ENCODE results near the gene EDC3. TPM values are rescaled to one million over a fixed set of nuclear protein-coding genes. Genes with fewer than 3 reads are reported as not detected.
"Not testable (repeated sequence)": the region's sequence is repeated elsewhere in the genome, so short reads cannot be mapped to it uniquely, and the experiment has no call there.

Gene EDC3
- total RNA-seq, 2 donors from 2014 or later: 50.6 to 52.3 TPM

DNA sequence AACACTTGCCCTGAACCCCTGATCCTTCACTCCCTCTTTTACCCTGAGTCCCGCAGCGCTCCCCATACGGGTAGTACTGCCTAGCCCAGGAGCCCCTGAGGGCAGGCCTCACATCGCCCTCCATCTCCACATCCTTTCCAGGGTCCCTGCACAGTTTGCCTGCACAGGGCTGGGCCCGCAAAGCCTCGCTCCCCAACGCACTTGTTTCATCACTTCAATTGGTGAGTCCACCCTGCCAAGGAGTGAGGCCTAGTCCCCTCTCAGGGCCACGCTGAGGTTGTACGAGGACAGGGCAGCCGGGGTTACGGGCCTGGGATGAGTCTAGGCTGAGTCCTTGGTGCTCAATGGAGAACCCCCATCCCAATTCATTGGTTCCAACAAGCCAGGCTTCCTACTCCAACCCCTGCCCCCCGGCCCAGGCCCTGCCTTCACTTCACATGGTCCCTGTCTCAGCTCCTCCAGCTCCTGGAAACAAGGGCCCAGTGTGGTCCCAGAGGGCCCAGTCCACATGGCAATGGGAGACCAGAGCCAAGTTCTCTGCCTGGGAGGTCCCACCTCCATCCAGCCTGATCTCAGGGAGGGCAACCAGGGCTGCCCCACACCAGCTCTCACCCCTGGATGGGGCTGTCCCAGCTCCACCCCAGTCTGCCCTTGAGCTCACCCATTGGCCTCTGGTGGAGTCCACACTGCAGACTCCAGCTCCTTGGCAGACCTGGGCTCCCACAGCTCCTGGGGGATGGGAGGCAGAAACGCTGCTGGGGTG is 92.6 kb downstream of the EDC3 start:
- H3K27me3 Mint-ChIP-seq (ENCODE audit: low read depth): no peaks in the 10 kb centered on the region
- DNase-seq (no peak), ATAC-seq (replicated peaks in 1 of 2) (no peak)
- no peaks in the 10 kb centered on the region for H3K9me3 Mint-ChIP-seq
- H3K36me3 Mint-ChIP-seq (ENCODE audit: insufficient read depth in 2 of 2): peaks cover 0 to 2% of the 10 kb centered on the region in 2 donors
- peaks cover 13% of the 10 kb centered on the region for H3K4me1 Mint-ChIP-seq (ENCODE audit: low read depth)
- H3K27ac Mint-ChIP-seq: no peak overlapping the region
- no peak overlapping the region for H3K4me3 Mint-ChIP-seq

DNA sequence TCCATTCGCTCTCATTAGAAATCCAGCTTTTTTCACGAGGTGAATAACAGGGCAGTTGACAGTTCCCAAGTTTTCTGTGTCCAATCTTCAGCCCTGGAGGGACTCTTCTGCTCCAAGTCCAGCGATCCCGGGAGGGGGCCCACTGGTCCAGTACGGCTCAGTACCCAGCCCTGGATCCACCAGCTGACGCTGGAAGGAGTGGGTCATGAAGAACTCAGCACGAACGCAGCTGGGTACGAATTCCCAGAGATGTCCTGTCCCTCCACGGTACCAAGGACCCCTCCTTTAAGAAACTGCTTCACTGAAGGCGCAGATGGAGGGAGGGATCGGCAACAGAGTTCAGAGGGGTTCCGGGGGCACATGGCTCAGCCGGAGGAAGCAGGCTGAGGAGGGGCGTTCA is 96.7 kb downstream of the EDC3 start:
- Mint-ChIP-seq H3K36me3 (ENCODE audit: insufficient read depth in 2 of 2) (peaks cover 4 to 6% of the 10 kb centered on the region in 2 donors), H3K9me3 (no peaks in the 10 kb centered on the region), H3K4me1 (ENCODE audit: low read depth) (peaks cover 24% of the 10 kb centered on the region), H3K27ac (peak overlapping the region; percentile 81), H3K4me3 (peak overlapping the region; percentile 92 to 99), H3K27me3 (ENCODE audit: low read depth) (no peaks in the 10 kb centered on the region)
- DNase-seq: no peak
- no peak for ATAC-seq (replicated peaks in 1 of 2)

DNA sequence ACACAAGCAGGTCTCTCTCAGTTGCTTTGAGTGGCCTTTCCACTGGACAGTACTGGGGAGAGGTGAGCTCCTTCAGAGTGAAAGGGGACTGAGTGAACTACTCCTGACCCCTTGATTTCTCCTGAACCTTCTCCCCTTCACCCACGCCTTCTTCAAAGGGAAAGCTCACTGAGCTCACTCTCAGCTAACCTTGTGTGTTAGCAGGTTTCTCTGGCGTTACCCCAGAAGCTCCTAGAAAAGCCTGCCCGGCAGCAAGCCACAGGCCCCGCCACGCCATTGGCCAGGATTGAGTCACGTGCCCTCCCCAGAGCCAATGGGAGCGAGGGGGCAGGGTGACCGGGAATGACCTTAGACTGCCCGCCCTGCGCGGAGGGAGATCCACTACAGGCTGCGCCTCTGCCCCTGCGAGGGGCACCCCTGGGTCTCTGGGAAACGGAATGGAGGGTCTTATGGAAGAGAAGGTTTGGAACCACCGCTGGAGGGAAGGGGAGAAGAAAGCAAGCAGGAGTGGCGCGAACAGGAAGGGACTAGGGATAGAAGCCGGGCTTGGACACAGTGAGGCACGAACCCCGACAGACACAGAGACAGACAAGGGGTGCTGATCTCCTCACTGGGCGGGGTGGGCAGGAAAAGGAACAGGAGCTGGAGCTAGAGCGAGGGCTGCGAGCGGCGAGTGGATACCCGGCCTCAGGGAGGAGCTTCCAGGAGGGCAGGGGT is 97.5 kb downstream of the EDC3 start:
- peak overlapping the region; percentile 99 for H3K27ac Mint-ChIP-seq
- DNase-seq (peak; percentile 92 to 94), ATAC-seq (replicated peaks in 1 of 2) (peak; percentile 98)
- peaks cover 4 to 9% of the 10 kb centered on the region in 2 donors for H3K36me3 Mint-ChIP-seq (ENCODE audit: insufficient read depth in 2 of 2)
- H3K4me1 Mint-ChIP-seq (ENCODE audit: low read depth): peaks cover 24% of the 10 kb centered on the region
- H3K9me3 Mint-ChIP-seq: no peaks in the 10 kb centered on the region
- H3K27me3 Mint-ChIP-seq (ENCODE audit: low read depth): no peaks in the 10 kb centered on the region
- peak overlapping the region; percentile 92 to 99 for H3K4me3 Mint-ChIP-seq

DNA sequence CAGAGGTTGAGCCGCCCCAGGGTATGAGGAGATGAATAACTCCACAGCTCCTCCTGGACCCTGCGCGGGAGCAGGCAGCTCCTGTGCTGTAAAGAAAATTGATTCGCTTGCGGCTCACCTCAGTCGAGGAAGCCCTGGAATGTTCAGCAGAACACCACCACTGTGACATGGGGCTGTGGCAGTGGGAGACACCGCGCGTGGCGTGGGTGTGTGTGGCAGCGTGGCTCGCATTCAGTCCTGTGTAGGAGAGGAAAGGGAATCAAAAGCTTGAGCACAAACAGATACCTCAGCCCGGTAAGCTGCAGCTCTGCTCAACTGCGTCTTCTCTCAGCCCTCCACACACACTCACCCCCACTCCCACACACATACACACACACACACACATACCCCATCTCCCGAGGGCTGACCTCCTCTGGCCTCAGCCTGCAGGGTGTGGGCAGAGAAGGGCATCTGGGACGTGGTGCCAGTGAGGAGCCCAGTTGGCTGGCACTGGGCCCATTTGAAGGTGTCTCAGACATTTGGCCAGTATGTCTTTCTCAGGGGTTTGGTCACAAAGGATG is 98.6 kb downstream of the EDC3 start:
- not testable (repeated sequence) for H3K9me3 Mint-ChIP-seq; H3K27ac Mint-ChIP-seq; H3K27me3 Mint-ChIP-seq (ENCODE audit: low read depth); H3K4me3 Mint-ChIP-seq; ATAC-seq (replicated peaks in 1 of 2); DNase-seq
- peaks cover 4 to 14% of the 10 kb centered on the region in 2 donors for H3K36me3 Mint-ChIP-seq (ENCODE audit: insufficient read depth in 2 of 2)
- H3K4me1 Mint-ChIP-seq (ENCODE audit: low read depth): peaks cover 24% of the 10 kb centered on the region

DNA sequence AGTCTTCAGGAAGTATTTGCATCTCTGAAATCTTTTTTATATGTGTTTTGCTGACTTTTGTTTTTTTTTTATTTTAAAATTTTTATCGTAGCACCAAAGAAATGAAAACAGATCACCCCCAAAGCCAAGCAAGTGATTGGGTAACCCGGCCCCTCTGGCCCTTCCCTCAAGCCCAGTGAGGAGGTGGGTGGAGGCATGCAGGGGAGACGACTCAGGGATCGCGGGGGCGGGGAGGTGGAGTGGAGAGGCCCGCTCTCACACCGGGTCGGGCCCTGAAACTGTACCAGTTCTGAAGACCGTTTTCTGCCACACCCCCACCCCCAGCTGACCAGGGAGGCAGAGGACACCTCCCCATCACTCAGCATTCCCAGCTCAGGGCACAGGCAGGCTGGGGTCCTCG is 99.1 kb downstream of the EDC3 start:
- DNase-seq; H3K27me3 Mint-ChIP-seq (ENCODE audit: low read depth); H3K4me3 Mint-ChIP-seq; ATAC-seq (replicated peaks in 1 of 2); H3K9me3 Mint-ChIP-seq; H3K27ac Mint-ChIP-seq: not testable (repeated sequence)
- Mint-ChIP-seq H3K36me3 (ENCODE audit: insufficient read depth in 2 of 2) (peaks cover 4 to 14% of the 10 kb centered on the region in 2 donors), H3K4me1 (ENCODE audit: low read depth) (peaks cover 24% of the 10 kb centered on the region)

DNA sequence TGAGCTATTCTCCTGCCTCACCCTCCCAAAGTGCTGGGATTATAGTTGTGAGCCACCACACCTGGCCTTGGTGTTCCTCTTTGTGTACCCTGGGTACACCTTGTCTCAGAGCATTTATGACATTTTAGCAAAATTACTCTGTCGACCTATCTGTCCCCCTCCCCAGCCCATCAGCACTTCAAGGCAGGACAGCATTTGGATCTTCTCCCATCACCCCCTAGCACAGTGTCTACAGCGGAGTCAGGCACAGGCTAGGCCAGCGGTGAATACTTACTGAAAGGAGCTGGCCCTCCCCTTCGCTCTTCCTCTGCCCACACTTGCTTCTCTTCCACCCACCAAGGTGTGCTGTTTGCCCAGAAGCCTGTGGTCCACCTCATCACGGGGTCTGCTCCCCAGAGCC is 100.6 kb downstream of the EDC3 start:
- peaks cover 24% of the 10 kb centered on the region for H3K4me1 Mint-ChIP-seq (ENCODE audit: low read depth)
- ATAC-seq (replicated peaks in 1 of 2) (no peak), DNase-seq (no peak)
- H3K36me3 Mint-ChIP-seq (ENCODE audit: insufficient read depth in 2 of 2): peaks cover 4 to 14% of the 10 kb centered on the region in 2 donors
- no peak overlapping the region for H3K27ac Mint-ChIP-seq
- no peaks in the 10 kb centered on the region for H3K27me3 Mint-ChIP-seq (ENCODE audit: low read depth)
- H3K4me3 Mint-ChIP-seq: no peak overlapping the region
- no peaks in the 10 kb centered on the region for H3K9me3 Mint-ChIP-seq

DNA sequence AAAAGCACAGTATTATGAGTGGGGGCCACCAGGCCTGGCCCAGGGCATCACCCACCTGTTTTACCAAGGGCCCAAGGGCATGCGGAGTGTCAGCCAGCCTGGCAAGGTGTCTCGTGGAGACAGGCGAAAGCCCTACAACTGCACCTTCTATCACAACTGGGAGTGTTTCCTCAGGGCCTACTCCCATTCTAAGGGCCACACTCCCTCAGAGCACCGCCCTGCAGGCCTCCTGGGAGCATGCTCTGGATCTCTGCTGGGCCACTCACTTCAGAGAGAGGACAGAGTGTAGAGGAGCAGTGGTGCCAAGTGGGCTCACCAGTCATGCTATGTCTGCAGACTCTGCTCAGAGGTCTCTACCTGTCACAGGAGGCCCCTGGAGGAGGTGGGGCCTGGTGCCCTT is 101.4 kb downstream of the EDC3 start:
- Mint-ChIP-seq H3K27me3 (ENCODE audit: low read depth) (no peaks in the 10 kb centered on the region), H3K4me3 (no peak overlapping the region)

DNA sequence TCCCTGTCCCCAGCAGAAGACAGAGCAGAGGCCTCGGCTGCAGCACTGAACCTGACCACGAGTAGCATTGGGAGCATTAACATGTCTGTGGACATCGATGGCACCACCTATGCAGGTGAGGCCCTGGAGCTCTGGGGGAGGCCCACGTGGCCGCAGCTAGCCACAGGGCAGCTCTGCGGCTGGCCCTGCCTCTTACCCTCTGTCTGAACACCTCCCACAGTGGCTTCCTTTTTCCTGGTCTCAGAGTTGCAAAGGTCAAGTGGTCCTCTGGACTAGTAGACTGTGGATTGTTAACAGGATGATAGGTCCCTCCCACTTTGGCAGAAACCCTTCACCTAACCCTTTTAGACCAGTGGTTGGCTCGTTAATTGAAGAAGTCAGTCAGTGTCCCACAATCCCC is 102.7 kb downstream of the EDC3 start:
- H3K4me1 Mint-ChIP-seq (ENCODE audit: low read depth): peaks cover 10% of the 10 kb centered on the region
- DNase-seq: no peak
- no peaks in the 10 kb centered on the region for H3K27me3 Mint-ChIP-seq (ENCODE audit: low read depth)
- no peaks in the 10 kb centered on the region for H3K9me3 Mint-ChIP-seq
- ATAC-seq (replicated peaks in 1 of 2): no peak
- H3K36me3 Mint-ChIP-seq (ENCODE audit: insufficient read depth in 2 of 2): peaks cover 2 to 14% of the 10 kb centered on the region in 2 donors
- H3K4me3 Mint-ChIP-seq: no peak overlapping the region
- H3K27ac Mint-ChIP-seq: no peak overlapping the region

More for the DNA sequence above, 101.4 kb downstream of the EDC3 start:
- Mint-ChIP-seq H3K4me1 (ENCODE audit: low read depth) (peaks cover 21% of the 10 kb centered on the region), H3K36me3 (ENCODE audit: insufficient read depth in 2 of 2) (peaks cover 4 to 14% of the 10 kb centered on the region in 2 donors), H3K27ac (no peak overlapping the region), H3K9me3 (no peaks in the 10 kb centered on the region)
- ATAC-seq (replicated peaks in 1 of 2) (no peak), DNase-seq (no peak)

DNA sequence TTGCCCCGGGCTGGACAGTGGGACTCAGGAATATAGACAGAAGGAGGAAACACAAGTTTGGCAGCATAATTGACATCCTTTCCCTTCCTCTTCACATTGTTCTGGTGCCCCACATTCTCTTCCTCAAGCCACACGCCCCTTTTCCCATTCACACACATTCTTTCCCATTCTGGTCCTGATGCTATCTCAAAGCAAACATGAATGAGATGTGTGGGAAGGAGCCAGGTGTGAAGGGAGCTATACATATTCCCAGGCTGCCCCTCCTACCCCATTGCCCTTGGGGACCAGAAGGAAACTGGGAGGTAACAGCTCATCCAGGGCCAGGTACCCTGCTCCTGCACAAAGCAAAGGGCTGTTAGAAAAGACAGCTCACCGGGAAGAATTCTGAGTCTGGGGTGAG is 103.6 kb downstream of the EDC3 start:
- Mint-ChIP-seq H3K4me1 (ENCODE audit: low read depth) (peaks cover 1% of the 10 kb centered on the region), H3K9me3 (no peaks in the 10 kb centered on the region), H3K36me3 (ENCODE audit: insufficient read depth in 2 of 2) (peaks cover 2 to 14% of the 10 kb centered on the region in 2 donors), H3K27ac (no peak overlapping the region), H3K4me3 (no peak overlapping the region), H3K27me3 (ENCODE audit: low read depth) (no peaks in the 10 kb centered on the region)
- DNase-seq: no peak
- ATAC-seq (replicated peaks in 1 of 2): no peak

DNA sequence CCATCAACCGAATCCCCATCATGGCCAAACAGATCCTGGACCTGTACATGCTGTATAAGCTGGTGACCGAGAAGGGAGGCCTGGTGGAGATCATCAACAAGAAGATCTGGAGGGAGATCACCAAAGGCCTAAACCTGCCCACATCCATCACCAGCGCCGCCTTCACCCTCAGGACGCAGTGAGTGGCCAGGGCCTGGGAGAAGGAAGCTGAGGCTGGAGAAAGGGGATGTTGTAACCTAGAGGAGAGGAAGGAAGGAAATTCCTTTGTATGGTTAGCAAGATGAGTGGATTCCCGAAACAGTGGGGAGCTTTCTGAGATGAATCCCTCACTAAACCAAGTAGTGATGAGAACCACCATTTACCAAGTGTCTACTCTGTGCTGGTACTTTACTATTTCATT is 106.0 kb downstream of the EDC3 start:
- DNase-seq: no peak
- Mint-ChIP-seq H3K27ac (no peak overlapping the region), H3K9me3 (no peaks in the 10 kb centered on the region), H3K4me3 (no peak overlapping the region), H3K36me3 (ENCODE audit: insufficient read depth in 2 of 2) (peaks cover 0 to 7% of the 10 kb centered on the region in 2 donors), H3K27me3 (ENCODE audit: low read depth) (no peaks in the 10 kb centered on the region), H3K4me1 (ENCODE audit: low read depth) (no peaks in the 10 kb centered on the region)
- no peak for ATAC-seq (replicated peaks in 1 of 2)

DNA sequence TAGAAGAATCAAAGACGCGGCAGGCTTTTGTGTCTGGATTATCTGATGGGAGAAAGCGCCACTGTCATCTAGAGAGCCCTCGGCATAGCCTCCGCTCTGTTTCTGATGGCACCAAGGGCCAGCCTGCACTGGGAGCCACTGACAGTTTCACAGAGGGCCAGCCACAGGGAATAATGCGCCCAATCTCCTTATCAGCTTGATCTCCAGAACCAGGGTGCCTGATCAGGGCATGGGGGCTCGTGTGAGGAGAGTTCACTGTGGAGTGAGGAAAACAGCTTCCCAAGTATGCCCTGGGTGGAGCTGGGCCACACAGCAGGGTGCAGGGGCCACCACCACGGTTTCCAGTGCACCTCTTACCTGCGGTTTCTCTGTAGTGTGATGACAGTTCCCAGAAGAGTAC is 110.0 kb downstream of the EDC3 start:
- no peak overlapping the region for H3K27ac Mint-ChIP-seq
- no peaks in the 10 kb centered on the region for H3K9me3 Mint-ChIP-seq

DNA sequence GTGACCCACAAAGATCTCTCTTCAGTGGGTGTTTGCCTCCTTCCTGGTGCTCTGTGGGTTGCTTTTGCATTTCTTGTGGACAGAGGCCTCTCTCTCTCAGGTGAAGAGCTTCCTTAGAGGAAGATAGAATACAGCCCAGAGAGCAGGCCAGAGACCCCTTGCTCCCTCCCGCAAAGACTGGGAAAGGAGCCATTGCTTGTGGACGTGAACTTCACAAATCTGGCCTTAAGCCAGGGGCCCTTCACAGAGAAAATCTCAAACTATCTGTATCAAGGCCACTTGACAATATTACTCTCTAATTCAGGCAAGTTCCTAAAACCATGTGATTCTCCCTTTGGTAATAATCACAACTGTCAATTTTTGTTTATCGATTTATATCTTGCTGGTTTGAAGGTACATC is 110.6 kb downstream of the EDC3 start:
- H3K36me3 Mint-ChIP-seq (ENCODE audit: insufficient read depth in 2 of 2): no peaks in the 10 kb centered on the region
- DNase-seq (no peak), ATAC-seq (replicated peaks in 1 of 2) (no peak)
- H3K27me3 Mint-ChIP-seq (ENCODE audit: low read depth): no peaks in the 10 kb centered on the region
- H3K4me3 Mint-ChIP-seq: no peak overlapping the region
- H3K9me3 Mint-ChIP-seq: no peaks in the 10 kb centered on the region
- no peaks in the 10 kb centered on the region for H3K4me1 Mint-ChIP-seq (ENCODE audit: low read depth)
- no peak overlapping the region for H3K27ac Mint-ChIP-seq

More for the DNA sequence above, 110.0 kb downstream of the EDC3 start:
- Mint-ChIP-seq H3K36me3 (ENCODE audit: insufficient read depth in 2 of 2) (no peaks in the 10 kb centered on the region), H3K4me1 (ENCODE audit: low read depth) (no peaks in the 10 kb centered on the region), H3K4me3 (no peak overlapping the region), H3K27me3 (ENCODE audit: low read depth) (no peaks in the 10 kb centered on the region)
- no peak for DNase-seq
- no peak for ATAC-seq (replicated peaks in 1 of 2)

DNA sequence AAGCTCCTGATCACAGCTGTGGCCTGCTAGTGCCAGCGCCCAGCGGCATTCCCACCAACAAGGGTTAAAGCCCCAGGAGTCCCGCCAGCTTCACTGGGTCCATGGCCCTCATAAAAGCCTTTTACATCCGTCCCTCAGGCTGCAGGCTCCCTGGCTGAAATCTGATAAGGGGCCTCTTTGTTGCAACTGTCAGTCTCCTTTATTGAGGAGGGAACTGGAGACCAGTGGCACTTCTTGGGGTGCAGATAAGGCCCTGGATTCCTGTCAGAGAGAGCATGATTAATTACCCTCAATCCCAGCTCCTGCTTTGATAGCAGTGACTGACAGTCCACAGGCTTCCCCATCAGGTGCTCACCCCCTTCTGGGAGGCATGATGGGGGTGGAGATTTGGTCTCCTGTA is 111.0 kb downstream of the EDC3 start:
- no peaks in the 10 kb centered on the region for H3K4me1 Mint-ChIP-seq (ENCODE audit: low read depth)
- no peak overlapping the region for H3K4me3 Mint-ChIP-seq
- H3K36me3 Mint-ChIP-seq (ENCODE audit: insufficient read depth in 2 of 2): no peaks in the 10 kb centered on the region
- H3K27me3 Mint-ChIP-seq (ENCODE audit: low read depth): no peaks in the 10 kb centered on the region
- no peak overlapping the region for H3K27ac Mint-ChIP-seq
- no peak for DNase-seq
- ATAC-seq (replicated peaks in 1 of 2): no peak
- no peaks in the 10 kb centered on the region for H3K9me3 Mint-ChIP-seq
